Astrocyte (in vitro differentiated cells and primary cell): ENCODE data around the gene FAT1.

Experiments
- CTCF ChIP-seq: IDR thresholded peaks from 2 replicates; pipeline ENCODE4 v1.5.1; 2011; ENCODE audit warnings: low read depth, mild to moderate bottlenecking, inconsistent platforms, low read length, moderate library complexity; ENCODE audit not compliant: insufficient read depth
- EZH2 ChIP-seq: IDR thresholded peaks from 2 replicates; pipeline ENCODE4 v1.6.1; 2012; ENCODE audit warnings: mild to moderate bottlenecking, low read length, inconsistent platforms; ENCODE audit not compliant: insufficient read depth

- no peak for TF ChIP-seq EZH2
- TF ChIP-seq CTCF, result no peak
Measured at GRCh38 chr4:186727169-186727976, 3.7 kb upstream of the FAT1 start.
